Hematopoietic multipotent progenitor cell treated with erythropoietin and hydrocortisone succinate and interleukin-3 and kit ligand, for 17 days (in vitro differentiated cells): ENCODE results near the gene RIMS1.

Source experiments
- DNase-seq: peaks from one replicate; pipeline ENCODE4 v3.0.0-alpha.2; 2015; ENCODE audit warnings: low spot score

Gene RIMS1

DNA sequence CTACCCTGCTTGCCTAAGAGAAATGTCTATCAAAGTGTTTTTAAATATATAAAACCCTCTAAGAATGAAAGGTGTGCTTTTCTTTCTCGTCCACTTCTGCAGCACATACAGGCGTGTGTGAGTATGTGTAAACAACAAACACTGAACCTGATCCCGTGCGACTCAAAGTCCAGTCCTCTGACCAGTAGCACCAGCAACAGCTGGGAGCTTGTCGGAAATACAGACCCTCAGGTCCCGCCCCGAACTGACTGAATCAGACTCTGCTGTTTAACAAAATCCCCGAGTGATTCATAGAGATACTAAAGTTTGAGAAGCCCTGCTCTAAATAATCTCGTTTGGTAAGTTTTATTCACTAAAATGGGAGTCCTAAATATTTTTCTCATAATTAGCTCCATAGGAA lies 527.5 kb downstream of the RIMS1 start:
- DNase-seq, result no peak

DNA sequence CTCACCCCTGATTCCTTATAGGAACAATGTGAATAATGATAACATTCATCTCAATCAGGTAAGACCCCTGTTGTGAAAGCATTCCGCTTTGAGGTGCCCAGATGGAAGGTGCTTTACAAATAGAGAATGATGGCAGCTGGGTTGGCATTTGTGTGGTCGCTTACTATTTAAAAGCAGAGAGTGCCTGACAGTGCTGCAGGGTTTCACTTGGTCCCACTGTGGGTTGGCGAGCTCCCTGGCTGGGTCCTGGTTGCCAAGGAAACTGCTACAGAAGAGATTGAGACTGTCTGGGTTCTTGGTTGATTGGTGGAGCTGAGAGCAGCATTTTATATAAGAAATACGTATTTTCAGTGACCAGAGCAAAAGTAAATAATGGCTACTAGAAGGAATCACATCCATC lies 528.3 kb downstream of the RIMS1 start:
- DNase-seq, result no peak

DNA sequence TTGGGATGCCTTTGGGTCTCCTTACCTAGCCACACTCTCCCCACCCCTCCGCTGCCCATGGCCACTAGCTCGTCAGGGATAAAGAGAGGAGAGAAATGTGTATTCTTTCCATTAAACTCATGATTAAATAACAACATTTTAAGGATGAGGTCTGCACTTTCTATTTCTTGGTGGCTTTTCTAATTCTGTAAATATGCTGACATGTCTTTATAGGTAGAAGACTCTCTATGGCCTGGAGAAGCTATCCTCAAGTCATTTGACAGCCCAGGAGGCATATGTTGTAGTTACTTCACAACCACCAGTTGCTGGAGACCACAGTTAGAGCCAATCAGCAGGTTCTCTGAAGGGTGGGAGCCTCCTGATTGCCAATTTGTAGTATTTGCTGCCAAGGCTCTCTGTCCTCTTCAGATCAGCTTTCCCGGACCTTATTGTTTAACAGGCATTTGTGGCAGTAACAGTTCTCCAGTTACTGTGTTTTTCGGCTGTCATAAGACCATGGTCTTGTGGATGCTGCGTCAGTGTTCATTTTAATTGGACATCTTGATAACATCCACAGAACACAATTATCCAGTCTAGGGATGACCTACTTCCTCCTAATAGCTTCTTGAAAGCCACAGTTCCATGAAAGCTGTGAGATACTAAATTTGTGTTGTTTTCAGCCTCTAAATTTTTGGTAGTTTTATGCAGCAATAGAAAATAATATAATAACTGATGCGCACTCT lies 530.6 kb downstream of the RIMS1 start:
- DNase-seq, result no peak

DNA sequence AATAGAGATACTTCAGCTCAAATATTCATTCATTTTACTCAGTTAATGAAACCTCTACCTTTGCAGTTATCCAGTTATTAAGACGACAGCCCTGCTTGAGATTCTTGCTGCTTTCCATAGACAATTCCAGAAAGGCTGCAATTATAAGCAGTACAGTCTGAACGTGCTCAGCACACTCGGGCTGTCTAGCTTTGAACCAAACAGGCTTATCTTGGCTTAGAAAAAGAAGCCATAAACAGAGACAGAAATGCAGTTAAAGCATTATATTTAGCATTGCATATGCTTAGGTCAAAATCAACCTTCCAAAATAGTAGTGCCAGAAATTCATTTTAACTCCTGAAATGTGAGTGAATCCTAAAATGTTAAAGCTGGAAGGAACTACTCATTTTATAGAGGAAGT lies 531.4 kb downstream of the RIMS1 start:
- no peak for DNase-seq

DNA sequence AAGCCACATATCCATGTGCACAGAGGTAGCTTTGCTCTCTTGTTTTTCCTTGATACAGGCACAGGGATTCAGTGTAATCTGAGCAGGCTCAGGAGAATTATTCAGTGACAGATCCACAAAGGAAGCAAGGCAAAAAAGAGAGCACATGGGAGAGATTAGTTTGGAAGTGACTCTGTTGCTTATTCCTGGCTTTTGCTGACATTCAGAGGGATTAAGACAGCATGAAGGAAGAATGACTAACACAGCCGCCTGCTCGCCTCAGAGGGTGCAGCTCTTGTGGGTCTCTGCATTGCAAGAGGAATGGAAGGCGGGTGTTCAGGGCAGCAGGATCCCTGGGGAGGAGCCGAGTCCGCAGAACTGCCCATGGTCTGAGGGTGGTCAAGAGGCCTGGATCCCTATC lies 532.1 kb downstream of the RIMS1 start:
- no peak for DNase-seq

DNA sequence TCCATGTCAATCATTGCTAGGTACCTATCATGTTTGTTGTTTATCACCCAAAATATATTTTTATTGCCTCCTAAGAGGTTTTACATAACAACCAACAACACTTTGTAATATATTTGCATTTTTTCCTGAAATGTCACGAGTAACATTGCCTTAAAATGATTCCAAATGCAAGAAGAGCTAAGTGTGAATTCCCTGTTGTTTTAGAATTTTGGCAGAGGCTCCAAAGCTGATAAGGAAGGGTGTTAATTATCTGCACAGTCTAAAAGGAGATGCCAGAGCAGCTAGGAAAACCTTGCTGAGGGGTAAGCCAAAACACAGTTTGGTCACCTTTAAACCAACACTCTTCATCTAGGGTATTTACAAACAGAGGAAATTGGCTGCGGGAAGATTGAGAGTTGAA lies 533.6 kb downstream of the RIMS1 start:
- no peak for DNase-seq

DNA sequence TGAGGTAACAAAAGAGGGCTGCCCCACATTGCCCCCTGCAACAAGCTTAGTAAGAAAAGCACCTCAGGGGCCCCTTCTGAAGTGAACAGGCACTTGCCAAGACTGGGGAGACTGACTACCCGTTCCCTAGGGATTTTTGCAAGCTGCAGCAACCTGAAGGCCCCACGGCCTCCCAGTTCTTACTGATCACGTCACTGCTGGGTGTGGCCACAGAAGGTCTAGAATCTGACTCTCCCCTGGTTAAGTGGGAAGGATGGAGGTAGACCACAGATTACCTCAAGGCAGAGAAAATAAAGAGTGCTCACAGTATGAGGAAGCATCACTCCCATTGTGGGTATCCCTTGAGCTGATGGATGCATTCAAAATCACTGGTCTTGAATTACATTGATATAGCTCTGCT lies 534.1 kb downstream of the RIMS1 start:
- DNase-seq, result no peak

DNA sequence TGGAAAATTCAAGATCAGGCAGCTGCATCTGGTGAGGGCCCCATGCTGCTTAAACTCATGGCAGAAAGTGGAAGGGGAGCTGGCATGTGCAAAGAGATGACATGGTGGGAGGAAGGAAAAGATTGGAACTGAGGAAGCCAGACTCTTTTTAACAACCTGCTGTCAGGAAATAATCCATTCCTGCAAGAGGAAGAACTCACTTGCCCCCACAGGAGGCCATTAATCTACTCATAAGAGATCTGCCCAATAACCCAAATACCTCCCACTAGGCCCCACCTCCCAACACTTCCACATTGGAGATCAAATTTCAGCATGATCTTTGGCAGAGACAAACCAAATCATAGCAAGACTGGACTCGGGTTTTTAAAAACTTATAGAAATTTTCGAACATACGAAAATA lies 535.0 kb downstream of the RIMS1 start:
- no peak for DNase-seq

DNA sequence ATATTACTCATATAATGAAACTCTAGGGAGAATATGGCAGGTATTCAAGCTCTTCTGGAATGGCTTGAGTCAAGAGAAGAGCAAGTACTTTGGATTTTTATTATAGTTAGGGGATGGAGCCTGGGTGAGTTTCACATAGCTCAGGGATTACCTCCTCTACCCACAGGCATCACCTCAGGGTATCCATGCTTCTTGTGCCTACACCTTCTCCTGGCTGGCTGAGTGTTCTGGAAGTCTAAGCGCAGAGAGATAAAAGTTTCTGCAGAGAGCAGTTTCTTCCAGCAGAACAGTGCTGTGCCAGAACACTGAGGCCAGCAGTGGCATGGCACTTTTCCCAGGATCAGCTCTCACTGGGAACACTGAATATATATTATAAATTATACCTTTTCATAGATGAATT lies 535.8 kb downstream of the RIMS1 start:
- no peak for DNase-seq

DNA sequence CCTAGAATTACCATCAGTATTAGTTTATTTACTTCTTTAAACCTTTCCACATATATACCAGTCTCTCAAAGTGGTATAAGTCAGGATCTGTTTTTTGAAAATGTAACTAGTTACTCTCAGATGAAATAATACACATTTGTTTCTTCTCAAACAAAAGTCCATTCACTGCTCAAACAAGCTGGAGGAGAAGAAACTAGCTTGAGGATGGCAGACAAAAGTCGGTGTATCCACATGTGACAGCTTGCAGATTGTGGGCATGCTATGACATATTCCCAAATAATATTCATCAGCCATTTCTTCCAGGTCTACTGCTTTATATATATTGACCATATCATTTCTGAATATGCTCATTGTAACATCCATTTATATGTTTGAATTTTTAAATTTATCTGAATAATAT lies 538.1 kb downstream of the RIMS1 start:
- no peak for DNase-seq

DNA sequence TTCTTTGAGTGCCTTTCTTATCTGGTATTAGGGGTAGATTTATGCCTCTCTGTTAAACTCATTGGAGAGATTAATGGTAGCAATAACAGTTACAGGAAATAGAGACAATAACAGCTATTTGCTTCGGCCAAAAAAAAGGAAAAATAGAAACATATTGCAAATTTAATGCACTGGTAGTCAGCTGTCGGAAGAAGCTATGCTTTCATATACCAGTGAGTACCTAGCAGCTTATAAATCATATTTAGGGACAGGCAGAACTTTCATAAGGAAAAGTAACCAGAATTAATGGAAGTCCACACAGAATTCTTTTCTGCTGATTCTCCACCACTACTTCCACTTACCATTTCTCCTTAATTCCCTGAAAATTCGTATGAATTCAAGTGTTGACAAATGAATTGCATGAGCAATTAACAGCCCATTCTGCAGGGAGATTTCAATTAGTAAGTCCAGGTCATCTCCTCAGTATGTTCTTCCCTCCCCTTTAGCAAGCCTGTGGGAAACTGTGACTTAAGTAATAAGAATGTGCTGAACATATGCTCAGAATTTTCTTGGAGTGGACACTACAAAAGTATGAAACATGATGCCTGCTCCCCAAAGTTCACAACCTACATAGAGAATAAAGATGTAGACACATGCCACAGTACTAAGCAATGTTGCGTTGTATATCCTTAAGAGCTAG lies 538.8 kb downstream of the RIMS1 start:
- DNase-seq, result no peak

DNA sequence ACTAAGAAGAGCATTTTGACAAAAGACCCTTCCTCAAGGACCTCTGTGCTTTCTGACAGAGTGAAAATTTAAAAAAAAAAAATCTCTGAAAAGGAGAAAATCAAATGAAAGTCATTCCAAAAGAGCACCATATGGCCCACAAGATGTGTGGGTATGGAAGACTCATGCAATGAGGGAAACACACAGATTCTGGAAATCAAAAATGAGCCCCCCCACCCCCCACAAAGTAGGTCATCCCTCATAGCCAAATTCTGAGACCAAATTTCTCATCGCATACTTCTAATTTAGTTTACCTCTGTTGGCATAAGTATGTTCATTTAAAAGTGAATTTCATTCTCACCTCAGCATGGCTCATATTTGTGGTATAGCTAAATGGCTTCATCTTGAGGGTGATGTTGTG lies 554.3 kb downstream of the RIMS1 start:
- DNase-seq, result no peak

DNA sequence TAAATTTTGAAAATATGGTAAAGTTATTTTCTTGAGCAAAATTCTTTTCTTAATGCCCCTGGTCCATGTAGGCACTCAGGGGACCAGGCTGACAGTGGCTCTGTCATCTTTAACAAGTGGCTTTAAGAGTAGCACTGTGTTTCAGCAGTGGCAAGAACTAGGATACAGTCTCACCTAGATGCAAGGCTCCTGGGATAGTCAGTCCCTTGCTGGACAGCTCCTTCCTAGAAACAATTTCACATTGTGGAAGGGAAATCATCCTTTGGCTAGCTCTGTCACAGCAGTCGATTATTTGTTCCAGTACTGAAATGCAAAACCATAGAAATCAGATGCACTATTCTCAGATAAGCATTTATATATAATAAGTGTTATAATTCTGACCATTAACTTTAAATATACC lies 560.1 kb downstream of the RIMS1 start:
- DNase-seq, result no peak
